ENCODE results near the gene TMEM126A. TPM values are rescaled to one million over a fixed set of nuclear protein-coding genes. Genes with fewer than 3 reads are reported as not detected.

The TMEM126A gene
- 49.2 to 56.5 TPM (median 53.8 TPM) in 5 replicates for total RNA-seq (2022; extraction: Qiagen RNA extraction)

GRCh38 chr11:85647604-85648299 lies at the start of gene TMEM126A:
TSS of gene TMEM126A (plus strand) at chr11:85647967. CDS start at chr11:85650256, 2,289 bp downstream.

GRCh38 chr11:85627332-85627997 lies 20.3 kb upstream of the TMEM126A start, which contains the start of gene DLG2:
TSS of gene DLG2 (minus strand) at chr11:85627344.

GRCh38 chr11:85627998-85628770 lies 19.6 kb upstream of the TMEM126A start, which contains the start of gene TMEM126B:
TSS of gene TMEM126B (plus strand) at chr11:85628593. CDS start at chr11:85628608, 15 bp downstream.

GRCh38 chr11:85664615-85665481 lies 17.1 kb downstream of the TMEM126A start, which contains the start of gene CREBZF:
TSS of gene CREBZF (minus strand) at chr11:85665129. CDS start at chr11:85664875, 254 bp downstream.

GRCh38 chr11:85685820-85686459 lies 38.2 kb downstream of the TMEM126A start, which contains the start of gene CCDC89:
TSS of gene CCDC89 (minus strand) at chr11:85686195. CDS start at chr11:85686130, 65 bp downstream.

Other genes with a start within 250 kb of the TMEM126A start
- 0.14 to 0.44 TPM (median 0.33 TPM) in 5 replicates for gene DLG2, start 20.6 kb upstream of the TMEM126A start, total RNA-seq (2022; extraction: Qiagen RNA extraction)
- gene TMEM126B, start 19.4 kb upstream of the TMEM126A start, total RNA-seq (2022; extraction: Qiagen RNA extraction), result 49.7 to 65.4 TPM (median 50.9 TPM) in 5 replicates
- gene CREBZF, start 17.2 kb downstream of the TMEM126A start, total RNA-seq (2022; extraction: Qiagen RNA extraction), result 22.2 to 27.1 TPM (median 25.6 TPM) in 5 replicates
- not detected in 5 replicates for gene CCDC89, start 38.2 kb downstream of the TMEM126A start, total RNA-seq (2022; extraction: Qiagen RNA extraction)
- gene SYTL2, start 163.2 kb downstream of the TMEM126A start, total RNA-seq (2022; extraction: Qiagen RNA extraction), result 6.5 to 15.9 TPM (median 7.0 TPM) in 5 replicates
- not detected in 5 replicates for gene CCDC83, start 207.4 kb downstream of the TMEM126A start, total RNA-seq (2022; extraction: Qiagen RNA extraction)